ENCODE measurements around the gene HRH2. TPM values are rescaled to one million over a fixed set of nuclear protein-coding genes. Genes with fewer than 3 reads are reported as not detected.

HRH2 gene
- total RNA-seq, 3 donors from 2014 or later (not counting 1 experiment from before 2014, with no cell fraction given) = 1.4 to 13.9 (median 3.1) TPM

GRCh38 chr5:175740014-175740413, 82.1 kb downstream of the HRH2 start:
- DNase-seq (no peak), ATAC-seq (no peak)
- Mint-ChIP-seq H3K9me3 (no peaks in the 10 kb centered on the region), H3K4me1 (no peaks in the 10 kb centered on the region), H3K4me3 (no peak overlapping the region), H3K27ac (no peak overlapping the region), H3K36me3 (no peaks in the 10 kb centered on the region), H3K27me3 (ENCODE audit: low read depth in 2 of 2) (peaks cover 14 to 72% of the 10 kb centered on the region in 2 donors)
- H3K27ac ChIP-seq (ENCODE audit: low read length) = no peak overlapping the region
- H3K36me3 ChIP-seq (ENCODE audit: control insufficient read depth, insufficient read depth, low read length) = no peaks in the 10 kb centered on the region
- no peaks in the 10 kb centered on the region for H3K4me1 ChIP-seq (ENCODE audit: control insufficient read depth, insufficient read depth, low read length)
- TF ChIP-seq CTCF (IDR thresholded peaks at IDR 0.05) = no peak
- no peak overlapping the region for H3K4me3 ChIP-seq (ENCODE audit: low read length)
- 91% methylated on average over 5 of the region's 5 CpGs for WGBS (ENCODE audit: insufficient coverage)
- intact Hi-C loops (cut with micrococcal nuclease) = no loop called here
- H3K9me3 ChIP-seq (ENCODE audit: control insufficient read depth, insufficient read depth, low read length) = no peaks in the 10 kb centered on the region
- peaks cover 2% of the 10 kb centered on the region for H3K27me3 ChIP-seq (ENCODE audit: control insufficient read depth, insufficient read depth, low read length)

GRCh38 chr5:175741556-175741955, 83.7 kb downstream of the HRH2 start:
- no peak for TF ChIP-seq CTCF (IDR thresholded peaks at IDR 0.05)
- H3K4me1 Mint-ChIP-seq = no peaks in the 10 kb centered on the region

GRCh38 chr5:175742290-175742994, 84.6 kb downstream of the HRH2 start:
- DNase-seq = no peak
- TF ChIP-seq CTCF (IDR thresholded peaks at IDR 0.05) = no peak

More at GRCh38 chr5:175741556-175741955, 83.7 kb downstream of the HRH2 start:
- no peaks in the 10 kb centered on the region for H3K9me3 Mint-ChIP-seq
- 26% methylated on average over 3 of the region's 3 CpGs for WGBS (ENCODE audit: insufficient coverage)
- Histone ChIP-seq H3K4me1 (ENCODE audit: control insufficient read depth, insufficient read depth, low read length) (no peaks in the 10 kb centered on the region), H3K27me3 (ENCODE audit: control insufficient read depth, insufficient read depth, low read length) (peaks cover 2% of the 10 kb centered on the region), H3K9me3 (ENCODE audit: control insufficient read depth, insufficient read depth, low read length) (no peaks in the 10 kb centered on the region), H3K27ac (ENCODE audit: low read length) (no peak overlapping the region), H3K4me3 (ENCODE audit: low read length) (no peak overlapping the region), H3K36me3 (ENCODE audit: control insufficient read depth, insufficient read depth, low read length) (no peaks in the 10 kb centered on the region)
- H3K27me3 Mint-ChIP-seq (ENCODE audit: low read depth in 2 of 2) = peaks cover 18 to 80% of the 10 kb centered on the region in 2 donors
- no peaks in the 10 kb centered on the region for H3K36me3 Mint-ChIP-seq
- ATAC-seq = no peak
- intact Hi-C loops (cut with micrococcal nuclease) = no loop called here
- H3K27ac Mint-ChIP-seq = no peak overlapping the region
- no peak overlapping the region for H3K4me3 Mint-ChIP-seq
- DNase-seq = no peak

More at GRCh38 chr5:175742290-175742994, 84.6 kb downstream of the HRH2 start:
- Histone ChIP-seq H3K36me3 (ENCODE audit: control insufficient read depth, insufficient read depth, low read length) (no peaks in the 10 kb centered on the region), H3K27me3 (ENCODE audit: control insufficient read depth, insufficient read depth, low read length) (peaks cover 2% of the 10 kb centered on the region), H3K27ac (ENCODE audit: low read length) (no peak overlapping the region), H3K4me3 (ENCODE audit: low read length) (no peak overlapping the region), H3K4me1 (ENCODE audit: control insufficient read depth, insufficient read depth, low read length) (no peaks in the 10 kb centered on the region), H3K9me3 (ENCODE audit: control insufficient read depth, insufficient read depth, low read length) (no peaks in the 10 kb centered on the region)
- Mint-ChIP-seq H3K9me3 (no peaks in the 10 kb centered on the region), H3K27ac (no peak overlapping the region), H3K4me3 (no peak overlapping the region), H3K27me3 (ENCODE audit: low read depth in 2 of 2) (peaks cover 18 to 89% of the 10 kb centered on the region in 2 donors), H3K36me3 (no peaks in the 10 kb centered on the region), H3K4me1 (peaks cover 0 to 4% of the 10 kb centered on the region in 2 donors)
- intact Hi-C loops (cut with micrococcal nuclease) = no loop called here
- ATAC-seq = no peak
- WGBS (ENCODE audit: insufficient coverage) = 51% methylated on average over 10 of the region's 10 CpGs
